Mammary microvascular endothelial cell (primary cell): ENCODE data around the gene CD68. TPM values are rescaled to one million over a fixed set of nuclear protein-coding genes. Genes with fewer than 3 reads are reported as not detected.

Source experiments
- total RNA-seq: library from RNA; depleted of rRNA; stranded (reverse); fragments of >200 nt; gene quantifications from 2 replicates; pipeline ENCODE4 v1.2.3, GENCODE V29; 2015

The CD68 gene, protein sequence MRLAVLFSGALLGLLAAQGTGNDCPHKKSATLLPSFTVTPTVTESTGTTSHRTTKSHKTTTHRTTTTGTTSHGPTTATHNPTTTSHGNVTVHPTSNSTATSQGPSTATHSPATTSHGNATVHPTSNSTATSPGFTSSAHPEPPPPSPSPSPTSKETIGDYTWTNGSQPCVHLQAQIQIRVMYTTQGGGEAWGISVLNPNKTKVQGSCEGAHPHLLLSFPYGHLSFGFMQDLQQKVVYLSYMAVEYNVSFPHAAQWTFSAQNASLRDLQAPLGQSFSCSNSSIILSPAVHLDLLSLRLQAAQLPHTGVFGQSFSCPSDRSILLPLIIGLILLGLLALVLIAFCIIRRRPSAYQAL
- total RNA-seq, result 28.8 TPM in 2 replicates

DNA sequence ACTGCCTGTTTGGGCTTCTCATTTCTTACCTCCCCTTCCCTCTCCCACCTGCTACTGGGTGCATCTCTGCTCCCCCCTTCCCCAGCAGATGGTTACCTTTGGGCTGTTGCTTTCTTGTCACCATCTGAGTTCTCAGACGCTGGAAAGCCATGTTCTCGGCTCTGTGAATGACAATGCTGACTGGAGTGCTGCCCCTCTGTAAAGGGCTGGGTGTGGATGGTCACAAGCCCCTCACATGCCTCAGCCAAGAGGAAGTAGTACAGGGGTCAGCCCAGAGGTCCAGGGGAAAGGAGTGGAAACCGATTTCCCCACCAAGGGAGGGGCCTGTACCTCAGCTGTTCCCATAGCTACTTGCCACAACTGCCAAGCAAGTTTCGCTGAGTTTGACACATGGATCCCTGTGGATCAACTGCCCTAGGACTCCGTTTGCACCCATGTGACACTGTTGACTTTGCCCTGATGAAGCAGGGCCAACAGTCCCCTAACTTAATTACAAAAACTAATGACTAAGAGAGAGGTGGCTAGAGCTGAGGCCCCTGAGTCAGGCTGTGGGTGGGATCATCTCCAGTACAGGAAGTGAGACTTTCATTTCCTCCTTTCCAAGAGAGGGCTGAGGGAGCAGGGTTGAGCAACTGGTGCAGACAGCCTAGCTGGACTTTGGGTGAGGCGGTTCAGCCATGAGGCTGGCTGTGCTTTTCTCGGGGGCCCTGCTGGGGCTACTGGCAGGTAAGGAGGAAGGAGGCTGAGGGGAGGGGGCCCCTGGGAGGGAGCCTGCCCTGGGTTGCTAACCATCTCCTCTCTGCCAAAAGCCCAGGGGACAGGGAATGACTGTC lies at the start of gene CD68:
Gene CD68, plus strand, starts transcription at position 638 of the 833 bp plus-strand sequence. Its CDS starts 40 bp downstream, at position 678.

DNA sequence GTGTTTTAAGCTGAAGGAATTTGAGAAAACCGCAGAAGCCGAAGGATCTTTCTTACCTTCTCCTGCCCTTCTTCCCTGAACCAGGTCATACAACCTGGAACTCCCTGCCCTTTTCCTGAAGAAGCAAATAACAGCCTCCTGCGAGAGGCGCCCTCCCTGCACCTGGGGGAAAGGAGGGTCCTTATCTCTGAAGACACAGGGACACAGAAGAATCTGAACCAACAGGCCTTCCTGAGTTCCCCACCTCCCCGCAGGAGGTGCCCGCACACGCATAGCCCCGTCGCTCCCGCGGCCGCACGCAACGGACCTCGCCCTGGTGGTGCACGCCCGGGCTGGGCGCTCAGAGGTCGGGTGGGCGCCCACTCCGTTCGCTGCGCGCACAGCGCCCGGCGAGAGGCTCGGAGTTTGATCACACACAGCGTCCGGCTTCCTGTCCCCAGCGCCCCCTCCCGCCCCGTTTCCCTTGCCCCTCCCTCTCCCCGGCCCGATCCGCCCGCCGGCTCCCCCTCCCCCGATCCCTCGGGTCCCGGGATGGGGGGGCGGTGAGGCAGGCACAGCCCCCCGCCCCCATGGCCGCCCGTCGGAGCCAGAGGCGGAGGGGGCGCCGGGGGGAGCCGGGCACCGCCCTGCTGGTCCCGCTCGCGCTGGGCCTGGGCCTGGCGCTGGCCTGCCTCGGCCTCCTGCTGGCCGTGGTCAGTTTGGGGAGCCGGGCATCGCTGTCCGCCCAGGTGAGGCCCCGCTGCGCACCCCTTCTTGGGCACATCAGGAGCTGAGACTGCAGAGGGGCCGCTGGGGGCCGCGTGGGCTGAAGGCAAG lies 30.6 kb upstream of the CD68 start, which contains the start of gene TNFSF12:
Gene TNFSF12, plus strand, starts transcription at position 474 of the 816 bp plus-strand sequence. Its CDS starts 96 bp downstream, at position 570.

DNA sequence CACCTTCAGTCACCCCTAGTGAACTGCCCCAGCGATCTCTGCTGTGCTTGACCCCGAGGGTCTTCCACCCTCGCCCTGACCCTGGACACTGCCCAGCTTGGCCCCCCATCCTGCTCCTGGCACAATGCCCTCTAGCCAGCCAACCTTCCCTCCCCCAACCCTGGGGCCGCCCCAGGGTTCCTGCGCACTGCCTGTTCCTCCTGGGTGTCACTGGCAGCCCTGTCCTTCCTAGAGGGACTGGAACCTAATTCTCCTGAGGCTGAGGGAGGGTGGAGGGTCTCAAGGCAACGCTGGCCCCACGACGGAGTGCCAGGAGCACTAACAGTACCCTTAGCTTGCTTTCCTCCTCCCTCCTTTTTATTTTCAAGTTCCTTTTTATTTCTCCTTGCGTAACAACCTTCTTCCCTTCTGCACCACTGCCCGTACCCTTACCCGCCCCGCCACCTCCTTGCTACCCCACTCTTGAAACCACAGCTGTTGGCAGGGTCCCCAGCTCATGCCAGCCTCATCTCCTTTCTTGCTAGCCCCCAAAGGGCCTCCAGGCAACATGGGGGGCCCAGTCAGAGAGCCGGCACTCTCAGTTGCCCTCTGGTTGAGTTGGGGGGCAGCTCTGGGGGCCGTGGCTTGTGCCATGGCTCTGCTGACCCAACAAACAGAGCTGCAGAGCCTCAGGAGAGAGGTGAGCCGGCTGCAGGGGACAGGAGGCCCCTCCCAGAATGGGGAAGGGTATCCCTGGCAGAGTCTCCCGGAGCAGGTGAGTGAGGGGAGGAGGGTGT lies 20.7 kb upstream of the CD68 start, which contains the start of gene TNFSF13:
Gene TNFSF13, plus strand, starts transcription at position 207 of the 776 bp plus-strand sequence. Its CDS starts 290 bp downstream, at position 497.

GRCh38 chr17:7561589-7562207 lies 17.7 kb upstream of the CD68 start, which contains the start of gene SENP3:
Gene SENP3 (plus strand): TSS chr17:7561919. CDS start chr17:7563077, 1,158 bp downstream.

DNA sequence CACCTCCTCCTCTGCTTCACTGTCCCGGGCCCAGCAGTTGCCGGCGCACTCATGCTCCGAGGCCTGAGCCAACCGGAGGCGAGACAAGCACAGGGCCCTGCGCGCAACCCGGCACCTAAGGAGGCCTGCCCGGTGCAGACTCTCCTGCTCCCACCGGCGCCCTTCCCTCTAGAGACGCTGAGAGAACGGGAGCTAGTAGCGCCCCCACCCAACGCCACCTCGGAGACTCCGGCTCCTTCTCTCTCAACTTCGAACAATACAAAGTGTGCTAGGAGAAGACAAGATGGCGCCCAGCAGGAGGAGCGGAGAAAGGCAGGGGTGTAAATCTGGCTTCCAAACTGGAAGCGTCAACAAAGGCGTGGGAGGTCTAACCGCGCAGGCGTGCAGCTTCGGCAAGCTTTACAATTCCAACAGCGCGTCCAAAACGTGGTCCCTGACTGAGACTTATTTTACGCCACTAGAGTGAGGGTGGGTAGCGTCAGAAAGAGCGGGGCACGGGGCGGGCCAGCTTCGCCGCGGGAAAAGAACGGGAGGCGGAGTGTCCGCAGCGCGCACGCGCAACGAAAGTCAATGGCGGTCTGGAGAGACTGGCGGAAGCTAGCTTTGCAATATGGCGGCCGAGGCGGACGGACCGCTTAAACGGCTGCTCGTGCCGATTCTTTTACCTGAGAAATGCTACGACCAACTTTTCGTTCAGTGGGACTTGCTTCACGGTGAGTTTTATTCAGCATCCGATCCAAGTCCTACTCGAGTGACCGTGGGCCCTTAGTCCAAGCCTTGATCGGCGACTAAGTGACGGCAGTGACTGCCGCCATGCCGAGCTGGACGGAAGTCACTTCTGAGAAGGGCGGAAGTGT lies 4.0 kb downstream of the CD68 start, which contains the start of gene MPDU1:
Gene MPDU1, plus strand, starts transcription at position 600 of the 857 bp plus-strand sequence. Its CDS starts 11 bp downstream, at position 611.

GRCh38 chr17:7589891-7590691 lies 10.7 kb downstream of the CD68 start, which contains the start of gene SOX15:
Gene SOX15 (minus strand): TSS chr17:7590094. CDS start chr17:7589676, 418 bp downstream.

GRCh38 chr17:7614425-7615264 lies 35.2 kb downstream of the CD68 start, which contains the start of gene FXR2:
Gene FXR2 (minus strand): TSS chr17:7614897. CDS start chr17:7614532, 365 bp downstream.

DNA sequence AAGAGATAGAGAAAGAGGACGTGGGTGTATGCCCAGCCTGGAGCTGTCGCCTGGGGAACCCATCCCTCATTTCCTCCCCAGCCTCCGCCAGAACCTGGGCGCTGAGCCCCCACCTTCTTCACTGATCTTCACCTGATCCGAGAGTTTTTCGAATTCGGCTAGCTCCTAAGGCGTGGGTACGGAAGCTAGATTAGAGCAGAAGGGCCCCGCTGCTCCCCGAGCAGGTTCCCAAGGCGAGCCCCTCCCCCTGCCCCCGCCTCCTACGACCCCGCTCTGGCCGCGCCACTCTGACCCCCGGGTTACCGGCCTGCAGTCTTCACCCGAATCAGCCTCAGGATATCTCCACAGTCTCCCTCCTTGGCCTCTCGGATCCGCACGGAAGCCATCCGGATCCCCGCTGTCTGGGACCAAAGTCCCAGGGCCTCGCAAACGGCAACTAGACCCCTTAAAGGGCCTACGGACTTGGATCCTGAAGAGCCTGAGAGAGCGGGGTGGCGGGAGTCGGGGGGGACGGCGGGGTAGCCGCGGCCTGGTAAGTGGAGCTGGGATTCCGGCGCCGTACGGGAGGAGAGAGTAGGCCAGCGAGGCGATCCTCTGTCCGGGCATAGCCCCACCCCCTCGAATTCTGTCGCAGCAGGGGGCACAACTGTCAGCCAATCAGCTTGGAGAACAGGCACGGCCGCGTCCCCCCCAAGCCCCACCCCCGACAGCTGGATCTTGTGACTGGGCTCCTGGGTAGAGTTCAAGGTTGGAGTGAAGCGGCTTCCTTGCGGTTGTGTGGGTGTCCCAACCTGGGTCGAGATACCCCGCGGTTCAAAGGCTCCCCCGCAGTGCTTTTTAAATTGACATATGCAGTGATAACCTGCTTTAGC lies 48.0 kb downstream of the CD68 start, which contains the start of gene SAT2:
Gene SAT2, minus strand, starts transcription at position 572 of the 872 bp plus-strand sequence. Its CDS starts 186 bp downstream, at position 386.

DNA sequence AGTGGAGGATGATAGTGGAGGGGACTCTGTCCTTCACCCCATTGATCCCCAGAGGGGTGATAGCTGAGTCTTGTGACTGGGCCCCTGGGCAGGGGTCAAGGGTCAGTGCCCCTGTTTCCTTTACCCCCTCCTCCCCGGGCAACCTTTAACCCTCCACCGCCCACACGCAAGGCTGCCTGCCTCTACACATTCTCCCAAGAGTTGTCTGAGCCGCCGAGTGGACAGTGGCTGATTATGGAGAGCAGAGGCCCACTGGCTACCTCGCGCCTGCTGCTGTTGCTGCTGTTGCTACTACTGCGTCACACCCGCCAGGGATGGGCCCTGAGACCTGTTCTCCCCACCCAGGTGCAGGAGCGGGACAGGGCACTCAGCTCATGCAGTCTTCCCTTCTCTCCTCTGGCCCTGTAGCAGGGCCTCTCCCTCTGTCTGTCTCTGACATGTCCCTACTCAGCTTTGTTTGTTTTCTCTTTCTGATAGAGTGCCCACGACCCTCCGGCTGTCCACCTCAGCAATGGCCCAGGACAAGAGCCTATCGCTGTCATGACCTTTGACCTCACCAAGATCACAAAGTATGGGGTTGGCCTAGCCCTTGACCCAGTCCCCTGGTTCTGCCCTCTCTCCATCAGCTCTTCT lies 50.6 kb downstream of the CD68 start, which contains the start of gene SHBG:
Gene SHBG, plus strand, starts transcription at position 197 of the 633 bp plus-strand sequence. Its CDS starts 38 bp downstream, at position 235.

Other genes starting within 250 kb of the CD68 start
- 0.07 TPM in 1 of 2 replicates, not detected in the other for gene ACAP1, start 243.1 kb upstream of the CD68 start, total RNA-seq
- 4.2 and 5.5 TPM in 2 replicates for gene KCTD11, start 227.5 kb upstream of the CD68 start, total RNA-seq
- not detected in 2 replicates for gene TMEM95, start 224.5 kb upstream of the CD68 start, total RNA-seq
- 0.15 and 2.5 TPM in 2 replicates for gene TNK1, start 198.5 kb upstream of the CD68 start, total RNA-seq
- 66.6 and 72.2 TPM in 2 replicates for gene PLSCR3, start 185.1 kb upstream of the CD68 start, total RNA-seq
- gene TMEM256, start 175.5 kb upstream of the CD68 start, total RNA-seq, result 41.1 and 116 TPM in 2 replicates
- gene NLGN2, start 171.8 kb upstream of the CD68 start, total RNA-seq, result 2.9 and 3.1 TPM in 2 replicates
- gene SPEM1, start 159.3 kb upstream of the CD68 start, total RNA-seq, result not detected in 2 replicates
- gene SPEM2, start 154.0 kb upstream of the CD68 start, total RNA-seq, result not detected in 2 replicates
- gene SPEM3, start 150.8 kb upstream of the CD68 start, total RNA-seq, result not detected in 2 replicates
- gene TMEM102, start 144.2 kb upstream of the CD68 start, total RNA-seq, result 8.0 and 9.7 TPM in 2 replicates
- gene FGF11, start 140.1 kb upstream of the CD68 start, total RNA-seq, result 0.20 TPM in 1 of 2 replicates, not detected in the other
- 3.5 and 10.1 TPM in 2 replicates for gene CHRNB1, start 134.6 kb upstream of the CD68 start, total RNA-seq
- 18.9 and 20.9 TPM in 2 replicates for gene ZBTB4, start 100.0 kb upstream of the CD68 start, total RNA-seq
- not detected in 2 replicates for gene SLC35G6, start 98.2 kb upstream of the CD68 start, total RNA-seq
- gene POLR2A, start 95.3 kb upstream of the CD68 start, total RNA-seq, result 45.0 and 63.4 TPM in 2 replicates
- 15.9 and 16.8 TPM in 2 replicates for gene TNFSF12, start 30.6 kb upstream of the CD68 start, total RNA-seq
- gene TNFSF13, start 20.9 kb upstream of the CD68 start, total RNA-seq, result 2.8 and 5.5 TPM in 2 replicates
- 88.5 and 94.1 TPM in 2 replicates for gene SENP3, start 17.7 kb upstream of the CD68 start, total RNA-seq
- 308 and 329 TPM in 2 replicates for gene MPDU1, start 4.2 kb downstream of the CD68 start, total RNA-seq
- gene SOX15, start 10.5 kb downstream of the CD68 start, total RNA-seq, result not detected in 2 replicates
- 29.8 and 33.8 TPM in 2 replicates for gene FXR2, start 35.3 kb downstream of the CD68 start, total RNA-seq
- gene SAT2, start 48.2 kb downstream of the CD68 start, total RNA-seq, result 18.9 and 24.8 TPM in 2 replicates
- gene SHBG, start 50.5 kb downstream of the CD68 start, total RNA-seq, result 0.13 TPM in 1 of 2 replicates, not detected in the other
- gene ATP1B2, start 71.3 kb downstream of the CD68 start, total RNA-seq, result not detected in 2 replicates
- gene TP53, start 107.9 kb downstream of the CD68 start, total RNA-seq, result 85.9 and 87.5 TPM in 2 replicates
- 20.5 and 21.6 TPM in 2 replicates for gene WRAP53, start 108.8 kb downstream of the CD68 start, total RNA-seq
- gene EFNB3, start 125.6 kb downstream of the CD68 start, total RNA-seq, result 0.10 and 0.13 TPM in 2 replicates
- gene DNAH2, start 138.1 kb downstream of the CD68 start, total RNA-seq, result 0.93 and 1.7 TPM in 2 replicates